Mesenchymal stem cell (in vitro differentiated cells and primary cell): ENCODE data around the gene SIPA1L3.
A peak's percentile ranks its signal among the peaks of the same experiment; 100 is the strongest.

ENCODE experiments used
- DNase-seq: peaks from one replicate; pipeline ENCODE4 v3.0.0-alpha.2; 2013
- H2AFZ ChIP-seq: one replicate; pipeline ENCODE4 v1.6.1; 2013; ENCODE audit warnings: low read depth, mild to moderate bottlenecking, control low read depth, inconsistent platforms, low read length, moderate library complexity
- H2AK5ac ChIP-seq: 2 replicates; pipeline ENCODE4 v1.6.1; 2013; ENCODE audit warnings: low read length, moderate library complexity, mild to moderate bottlenecking, inconsistent platforms; ENCODE audit not compliant: severe bottlenecking
- H2BK120ac ChIP-seq: one replicate; pipeline ENCODE4 v1.6.1; 2013; ENCODE audit warnings: low read depth, mild to moderate bottlenecking, inconsistent platforms, low read length, moderate library complexity
- H2BK12ac ChIP-seq, 2 experiments: one replicate each; pipeline ENCODE4 v1.6.1; 2013; ENCODE audit warnings: inconsistent platforms in 2 of 2, low read length in 2 of 2, mild to moderate bottlenecking in 2 of 2, moderate library complexity in 2 of 2, control low read depth in 1 of 2
- H2BK15ac ChIP-seq: one replicate; pipeline ENCODE4 v1.6.1; 2013; ENCODE audit warnings: mild to moderate bottlenecking, low read depth, inconsistent platforms; ENCODE audit not compliant: poor library complexity, severe bottlenecking
- H2BK5ac ChIP-seq: 2 replicates; pipeline ENCODE4 v1.6.1; 2013; ENCODE audit warnings: low read depth, mild to moderate bottlenecking, low read length, control low read depth, inconsistent platforms; ENCODE audit not compliant: poor library complexity, severe bottlenecking
- H3K14ac ChIP-seq, 2 experiments: one replicate each; pipeline ENCODE4 v1.6.1; 2013; ENCODE audit warnings: inconsistent platforms in 2 of 2, low read length in 2 of 2, control low read depth in 1 of 2, mild to moderate bottlenecking in 1 of 2, moderate library complexity in 1 of 2
- H3K18ac ChIP-seq, 2 experiments: one replicate each; pipeline ENCODE4 v1.6.1; 2013; ENCODE audit warnings: inconsistent platforms in 2 of 2, low read length in 2 of 2, control low read depth in 1 of 2, low read depth in 1 of 2, mild to moderate bottlenecking in 1 of 2
- H3K23ac ChIP-seq, 2 experiments: one replicate each; pipeline ENCODE4 v1.6.1; 2013; ENCODE audit warnings: inconsistent platforms in 2 of 2, low read length in 2 of 2, mild to moderate bottlenecking in 2 of 2, moderate library complexity in 2 of 2, control low read depth in 1 of 2
- H3K27ac ChIP-seq: 2 replicates; pipeline ENCODE4 v1.5.1; 2013; ENCODE audit warnings: mild to moderate bottlenecking, moderate library complexity, low read length, control low read depth, inconsistent platforms; ENCODE audit not compliant: poor library complexity, severe bottlenecking
- H3K27me3 ChIP-seq, 2 experiments: 2 replicates each; pipeline versions ENCODE4 v1.6.1 to v1.7.0; 2013; ENCODE audit warnings: low read length in 2 of 2, mild to moderate bottlenecking in 2 of 2, moderate library complexity in 2 of 2, control low read depth in 1 of 2, inconsistent platforms in 1 of 2; ENCODE audit not compliant: control insufficient read depth in 1 of 2, insufficient read depth in 1 of 2
- H3K36me3 ChIP-seq, 2 experiments: 2 replicates each; pipeline versions ENCODE4 v1.6.1 to v1.7.0; 2013; ENCODE audit warnings: low read length in 2 of 2, control low read depth in 1 of 2, inconsistent platforms in 1 of 2, low read depth in 1 of 2, mild to moderate bottlenecking in 1 of 2; ENCODE audit not compliant: insufficient read depth in 2 of 2, control insufficient read depth in 1 of 2
- H3K4ac ChIP-seq, 2 experiments: one replicate each; pipeline ENCODE4 v1.6.1; 2013; ENCODE audit warnings: inconsistent platforms in 2 of 2, low read length in 2 of 2, mild to moderate bottlenecking in 2 of 2, moderate library complexity in 2 of 2, control low read depth in 1 of 2, low read depth in 1 of 2
- H3K4me1 ChIP-seq: 2 replicates; pipeline ENCODE4 v1.6.1; 2013; ENCODE audit warnings: low read depth, low read length, control low read depth; ENCODE audit not compliant: control insufficient read depth, insufficient read depth
- H3K4me2 ChIP-seq: 2 replicates; pipeline ENCODE4 v1.6.1; 2013; ENCODE audit warnings: low read length, mild to moderate bottlenecking, inconsistent platforms; ENCODE audit not compliant: poor library complexity, severe bottlenecking
- H3K4me3 ChIP-seq, 2 experiments: 2 replicates each; pipeline versions ENCODE4 v1.5.1 to v1.7.0; 2013; ENCODE audit warnings: low read length in 2 of 2, mild to moderate bottlenecking in 2 of 2, control low read depth in 1 of 2, low read depth in 1 of 2; ENCODE audit not compliant: insufficient read depth in 1 of 2
- H3K79me1 ChIP-seq: replicated peaks from 2 replicates; pipeline ENCODE4 v1.6.1; 2013; ENCODE audit warnings: mild to moderate bottlenecking, control low read depth, low read length, inconsistent platforms; ENCODE audit not compliant: poor library complexity, severe bottlenecking
- H3K9ac ChIP-seq: 2 replicates; pipeline ENCODE4 v1.7.0; 2013; ENCODE audit warnings: mild to moderate bottlenecking, low read length, moderate library complexity
- H3K9me3 ChIP-seq: 2 replicates; pipeline ENCODE4 v1.7.0; 2013; ENCODE audit warnings: mild to moderate bottlenecking, low read length; ENCODE audit not compliant: control insufficient read depth
- H4K8ac ChIP-seq: one replicate; pipeline ENCODE4 v1.6.1; 2013; ENCODE audit warnings: inconsistent platforms, mild to moderate bottlenecking, low read length, moderate library complexity
- H4K91ac ChIP-seq: one replicate; pipeline ENCODE4 v1.6.1; 2013; ENCODE audit warnings: mild to moderate bottlenecking, low read length, inconsistent platforms
- WGBS: methylation state at CpG from one replicate; pipeline ENCODE4 v1.1.7; 2013; ENCODE audit warnings: mixed read lengths; 5-methylcytosine and 5-hydroxymethylcytosine counted together

Gene SIPA1L3

DNA sequence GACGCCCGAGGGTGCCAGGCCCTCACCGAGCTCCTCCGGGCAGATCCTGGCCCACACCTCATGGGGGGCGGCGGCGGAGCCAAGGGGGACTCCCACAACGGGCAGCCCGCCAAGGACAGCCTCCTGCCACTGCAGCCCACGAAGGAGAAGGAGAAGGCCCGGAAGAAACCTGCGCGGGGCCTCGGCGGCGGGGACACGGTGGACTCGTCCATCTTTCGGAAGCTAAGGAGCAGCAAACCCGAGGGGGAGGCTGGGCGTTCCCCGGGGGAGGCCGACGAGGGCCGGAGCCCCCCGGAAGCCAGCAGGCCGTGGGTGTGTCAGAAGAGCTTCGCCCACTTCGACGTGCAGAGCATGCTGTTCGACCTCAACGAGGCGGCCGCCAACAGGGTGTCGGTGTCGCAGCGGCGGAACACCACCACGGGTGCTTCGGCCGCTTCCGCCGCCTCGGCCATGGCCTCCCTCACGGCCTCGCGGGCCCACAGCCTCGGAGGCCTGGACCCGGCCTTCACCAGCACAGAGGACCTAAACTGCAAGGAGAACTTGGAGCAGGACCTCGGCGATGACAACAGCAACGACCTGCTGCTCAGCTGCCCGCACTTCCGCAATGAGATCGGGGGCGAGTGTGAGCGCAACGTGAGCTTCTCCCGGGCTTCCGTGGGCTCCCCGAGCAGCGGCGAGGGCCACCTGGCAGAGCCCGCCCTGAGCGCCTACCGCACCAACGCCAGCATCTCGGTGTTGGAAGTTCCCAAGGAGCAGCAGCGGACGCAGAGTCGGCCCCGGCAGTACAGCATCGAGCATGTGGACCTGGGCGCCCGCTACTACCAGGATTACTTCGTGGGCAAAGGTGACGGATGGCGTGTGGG is 175.5 kb downstream of the SIPA1L3 start:
- Histone ChIP-seq H3K23ac (no peak overlapping the region), H2BK5ac (no peak overlapping the region), H3K4me3 (no peak overlapping the region), H3K9me3 (no peaks in the 10 kb centered on the region), H2BK12ac (no peak overlapping the region), H2AK5ac (no peak overlapping the region), H3K79me1 (peaks cover 44% of the 10 kb centered on the region), H4K8ac (no peak overlapping the region), H3K4ac (no peak overlapping the region), H3K9ac (no peak overlapping the region), H3K36me3 (peaks cover 30 to 44% of the 10 kb centered on the region in 2 experiments), H3K27ac (no peak overlapping the region), H3K4me1 (peaks cover 11% of the 10 kb centered on the region), H3K4me2 (no peak overlapping the region), H4K91ac (no peak overlapping the region), H2BK15ac (no peak overlapping the region), H2BK120ac (no peak overlapping the region), H3K27me3 (no peaks in the 10 kb centered on the region), H3K18ac (no peak overlapping the region), H2AFZ (no peak overlapping the region), H3K14ac (no peak overlapping the region)
- 97% methylated on average over 78 of the region's 78 CpGs for WGBS
- no peak for DNase-seq

DNA sequence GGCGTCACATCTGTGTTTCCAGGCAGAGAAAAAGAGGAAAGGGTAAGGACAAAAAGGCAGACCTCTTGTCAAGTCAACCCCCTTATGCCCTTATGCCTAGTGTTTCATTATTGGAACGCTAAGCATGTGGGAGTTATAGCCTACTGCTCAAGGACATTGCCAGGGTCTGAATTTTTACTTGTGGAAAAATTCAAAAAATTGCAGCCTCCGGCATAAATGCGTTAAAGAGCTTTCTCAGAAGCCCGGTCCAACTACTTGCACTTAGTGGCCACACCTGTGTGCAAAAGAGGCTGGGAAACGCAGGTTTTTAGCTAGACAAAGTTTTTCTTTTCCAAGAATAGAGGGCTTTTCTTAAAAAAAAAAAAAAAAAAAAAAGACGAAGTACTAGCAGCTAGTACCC is 177.2 kb downstream of the SIPA1L3 start:
- DNase-seq: no peak
- H3K27me3 ChIP-seq: no peaks in the 10 kb centered on the region
- no peak overlapping the region for H2BK12ac ChIP-seq
- H2BK15ac ChIP-seq: no peak overlapping the region
- no peak overlapping the region for H3K27ac ChIP-seq
- H3K4ac ChIP-seq: no peak overlapping the region
- H3K36me3 ChIP-seq: peaks cover 43 to 50% of the 10 kb centered on the region in 2 experiments
- no peak overlapping the region for H3K18ac ChIP-seq
- no peak overlapping the region for H2AK5ac ChIP-seq
- peaks cover 9% of the 10 kb centered on the region for H3K4me1 ChIP-seq
- H3K79me1 ChIP-seq: peaks cover 54% of the 10 kb centered on the region
- no peak overlapping the region for H4K91ac ChIP-seq
- H3K14ac ChIP-seq: no peak overlapping the region
- no peak overlapping the region for H2BK120ac ChIP-seq
- no peak overlapping the region for H2BK5ac ChIP-seq
- H3K23ac ChIP-seq: no peak overlapping the region
- no peak overlapping the region for H2AFZ ChIP-seq
- H4K8ac ChIP-seq: no peak overlapping the region
- no peak overlapping the region for H3K9ac ChIP-seq
- 95% methylated on average over 5 of the region's 7 CpGs for WGBS
- no peak overlapping the region for H3K4me3 ChIP-seq
- no peaks in the 10 kb centered on the region for H3K9me3 ChIP-seq
- H3K4me2 ChIP-seq: no peak overlapping the region

DNA sequence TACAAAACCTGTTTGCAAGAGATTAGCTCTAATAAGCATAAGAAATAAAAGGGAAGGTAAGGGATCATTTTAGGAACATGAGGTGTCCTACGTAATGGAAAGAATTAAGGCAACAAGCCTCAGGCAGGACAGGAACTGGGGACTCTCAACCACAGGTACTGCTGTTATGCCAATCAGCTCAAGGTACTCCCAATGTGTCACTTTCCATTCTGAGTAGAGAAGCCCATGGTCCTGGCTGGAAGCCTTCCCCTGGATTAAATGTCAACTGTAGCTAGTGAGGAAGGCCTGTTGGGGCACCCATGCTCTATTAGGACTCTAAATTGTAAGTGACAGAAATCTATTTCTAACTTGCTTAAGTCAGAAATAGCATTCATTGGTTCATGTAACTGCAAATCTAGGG is 182.4 kb downstream of the SIPA1L3 start:
- Histone ChIP-seq H3K4ac (no peak overlapping the region), H3K36me3 (peaks cover 53 to 54% of the 10 kb centered on the region in 2 experiments), H3K4me3 (no peak overlapping the region), H3K14ac (no peak overlapping the region), H3K9me3 (no peaks in the 10 kb centered on the region), H3K23ac (no peak overlapping the region), H2BK5ac (no peak overlapping the region), H3K27ac (no peak overlapping the region), H2AFZ (no peak overlapping the region), H3K9ac (no peak overlapping the region), H3K4me1 (peaks cover 14% of the 10 kb centered on the region), H2AK5ac (no peak overlapping the region), H2BK120ac (no peak overlapping the region), H3K4me2 (no peak overlapping the region), H2BK15ac (no peak overlapping the region), H3K27me3 (no peaks in the 10 kb centered on the region), H2BK12ac (no peak overlapping the region), H3K79me1 (peaks cover 50% of the 10 kb centered on the region), H3K18ac (no peak overlapping the region), H4K8ac (no peak overlapping the region), H4K91ac (no peak overlapping the region)
- 100% methylated on average over 1 of the region's 1 CpG for WGBS
- DNase-seq: no peak

DNA sequence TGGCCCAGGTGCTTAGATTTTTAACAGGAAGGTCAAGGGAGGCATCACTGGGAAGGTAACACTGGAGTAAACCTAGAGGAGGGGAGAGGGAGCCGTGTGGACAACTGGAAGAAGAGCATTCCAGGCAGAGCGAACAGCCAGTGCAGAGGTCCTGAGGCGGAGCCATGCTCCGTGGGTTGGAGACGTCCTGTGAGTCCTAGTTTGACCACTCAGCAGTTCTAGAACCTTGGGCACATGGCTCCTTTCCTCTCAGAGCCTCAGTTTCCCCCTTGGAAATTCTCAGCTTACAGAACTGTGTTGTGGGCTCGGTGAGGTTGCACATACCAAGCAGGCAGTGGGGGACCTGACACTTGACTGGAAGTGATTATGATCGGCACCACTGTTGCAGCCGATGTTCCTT is 186.1 kb downstream of the SIPA1L3 start:
- no peaks in the 10 kb centered on the region for H3K27me3 ChIP-seq
- H4K8ac ChIP-seq: no peak overlapping the region
- H3K9ac ChIP-seq: no peak overlapping the region
- no peak overlapping the region for H3K4me2 ChIP-seq
- peaks cover 21% of the 10 kb centered on the region for H3K4me1 ChIP-seq
- H3K36me3 ChIP-seq: peaks cover 45 to 56% of the 10 kb centered on the region in 2 experiments
- no peaks in the 10 kb centered on the region for H3K9me3 ChIP-seq
- no peak overlapping the region for H2AK5ac ChIP-seq
- H3K27ac ChIP-seq: no peak overlapping the region
- H2BK15ac ChIP-seq: no peak overlapping the region
- WGBS: 92% methylated on average over 8 of the region's 8 CpGs
- no peak overlapping the region for H2BK5ac ChIP-seq
- H3K23ac ChIP-seq: no peak overlapping the region
- no peak for DNase-seq
- no peak overlapping the region for H3K4ac ChIP-seq
- no peak overlapping the region for H3K18ac ChIP-seq
- H3K14ac ChIP-seq: no peak overlapping the region
- no peak overlapping the region for H2BK12ac ChIP-seq
- H3K4me3 ChIP-seq: no peak overlapping the region
- peaks cover 40% of the 10 kb centered on the region for H3K79me1 ChIP-seq
- H4K91ac ChIP-seq: peak overlapping the region; percentile 34
- no peak overlapping the region for H2BK120ac ChIP-seq
- H2AFZ ChIP-seq: no peak overlapping the region
